ENCODE results near the gene MYO5A.

GRCh38 chr15:52276256-52276770 is 252.4 kb downstream of the MYO5A start:
- TF ChIP-seq EZH2 (IDR thresholded peaks at IDR 0.05) (no peak), CTCF (IDR thresholded peaks at IDR 0.05 in 2 of 3, conservative IDR thresholded peaks at IDR 0.05 in 1 of 3; ENCODE audit: borderline replicate concordance in 1 of 3, insufficient read depth in 1 of 3, low read depth in 2 of 3, low read length in 2 of 3) (no peak), SRF (IDR thresholded peaks at IDR 0.05; ENCODE audit: low read depth) (no peak), POLR2A (IDR thresholded peaks at IDR 0.05; ENCODE audit: borderline replicate concordance, extremely low read depth, insufficient read depth, insufficient read length) (no peak), SIN3A (IDR thresholded peaks at IDR 0.05; ENCODE audit: low read depth) (no peak), MAX (IDR thresholded peaks at IDR 0.05) (no peak), EZH2phosphoT487 (IDR thresholded peaks at IDR 0.05; ENCODE audit: borderline replicate concordance) (no peak), ZNF274 (IDR thresholded peaks at IDR 0.05; ENCODE audit: low read depth, low read length) (no peak), EGR1 (IDR thresholded peaks at IDR 0.05; ENCODE audit: low read depth) (no peak), YY1 (IDR thresholded peaks at IDR 0.05; ENCODE audit: extremely low read depth, insufficient replicate concordance, low read depth, low read length) (no peak), POLR2AphosphoS5 (IDR thresholded peaks at IDR 0.05; ENCODE audit: low read depth, low read length) (no peak), CEBPB (IDR thresholded peaks at IDR 0.05; ENCODE audit: low read depth) (no peak), RAD21 (IDR thresholded peaks at IDR 0.05; ENCODE audit: low read depth) (no peak)

Data from HCT116 (cell line).